ENCODE results near the gene NT5DC2.

Gene NT5DC2

DNA sequence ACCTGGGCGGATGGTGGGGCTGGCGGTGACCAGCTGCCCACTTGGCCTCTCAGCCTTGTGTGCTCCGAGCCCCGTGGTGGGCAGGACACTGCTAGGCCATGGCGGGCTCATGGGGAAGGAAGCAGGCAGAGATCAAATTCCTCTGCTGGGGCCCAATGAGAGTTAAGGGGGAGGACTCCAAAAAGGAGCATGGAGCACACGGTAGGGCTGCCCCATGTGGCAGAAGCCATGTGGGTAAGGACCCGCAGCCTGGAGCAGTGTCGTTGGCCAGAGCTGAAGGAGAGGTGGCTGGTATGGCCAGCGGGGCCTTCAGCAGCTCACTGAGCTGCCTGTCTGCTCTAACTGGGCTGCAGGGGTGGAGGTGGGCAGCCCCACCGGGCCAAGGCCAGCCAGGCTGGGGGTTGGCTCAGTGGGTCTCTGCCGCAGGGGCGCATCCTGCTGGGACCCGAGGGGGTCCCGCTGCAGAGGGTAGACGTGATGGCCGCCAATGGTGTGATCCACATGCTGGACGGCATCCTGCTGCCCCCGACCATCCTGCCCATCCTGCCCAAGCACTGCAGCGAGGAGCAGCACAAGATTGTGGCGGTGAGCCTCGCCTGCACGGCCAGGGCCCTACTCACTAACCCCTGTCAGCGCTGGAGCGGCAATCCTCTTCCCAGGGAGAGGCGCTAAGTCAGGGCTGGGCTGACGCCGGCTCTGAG lies 27.2 kb downstream of the NT5DC2 start:
- DNase-seq: no peak

DNA sequence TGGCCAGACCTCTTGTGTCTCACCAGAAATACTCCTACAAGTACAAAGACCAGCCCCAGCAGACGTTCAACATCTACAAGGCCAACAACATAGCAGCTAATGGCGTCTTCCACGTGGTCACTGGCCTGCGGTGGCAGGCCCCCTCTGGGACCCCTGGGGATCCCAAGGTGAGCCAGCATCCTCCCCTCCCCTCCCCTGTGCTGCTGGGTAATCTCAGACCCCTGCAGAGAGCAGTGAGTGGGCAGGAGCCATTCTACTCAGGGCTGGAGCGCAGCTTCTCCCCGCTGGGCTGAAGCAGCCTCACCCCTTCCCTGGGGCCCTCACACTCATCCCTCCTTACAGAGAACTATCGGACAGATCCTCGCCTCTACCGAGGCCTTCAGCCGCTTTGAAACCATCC lies 28.7 kb downstream of the NT5DC2 start:
- no peak for DNase-seq

DNA sequence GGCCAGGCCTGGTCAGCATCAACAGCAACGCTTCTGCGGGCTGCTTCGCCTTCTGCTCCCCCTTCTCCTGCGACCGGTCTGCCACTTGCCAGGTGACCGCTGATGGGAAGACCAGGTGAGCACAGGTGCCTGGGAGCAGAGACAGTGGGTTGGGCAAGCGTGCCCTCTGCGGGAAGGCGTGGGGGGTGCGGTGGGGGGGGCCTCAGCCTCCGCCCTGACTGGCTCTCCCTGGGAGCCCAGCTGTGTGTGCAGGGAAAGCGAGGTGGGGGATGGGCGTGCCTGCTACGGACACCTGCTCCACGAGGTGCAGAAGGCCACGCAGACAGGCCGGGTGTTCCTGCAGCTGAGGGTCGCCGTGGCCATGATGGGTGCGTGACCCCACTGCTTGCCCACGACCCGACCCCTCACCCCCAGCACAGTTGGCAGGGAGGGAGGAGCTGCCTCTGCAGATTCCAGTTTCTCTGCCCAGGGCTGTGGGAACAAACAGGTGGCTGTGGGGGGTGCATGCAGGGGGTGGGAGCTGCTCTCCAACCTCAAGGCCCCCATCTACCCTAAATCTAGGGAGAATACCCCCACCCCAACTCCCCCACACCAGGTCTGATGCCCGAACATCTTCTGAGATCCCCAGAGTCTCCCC lies 29.8 kb downstream of the NT5DC2 start:
- DNase-seq: no peak

DNA sequence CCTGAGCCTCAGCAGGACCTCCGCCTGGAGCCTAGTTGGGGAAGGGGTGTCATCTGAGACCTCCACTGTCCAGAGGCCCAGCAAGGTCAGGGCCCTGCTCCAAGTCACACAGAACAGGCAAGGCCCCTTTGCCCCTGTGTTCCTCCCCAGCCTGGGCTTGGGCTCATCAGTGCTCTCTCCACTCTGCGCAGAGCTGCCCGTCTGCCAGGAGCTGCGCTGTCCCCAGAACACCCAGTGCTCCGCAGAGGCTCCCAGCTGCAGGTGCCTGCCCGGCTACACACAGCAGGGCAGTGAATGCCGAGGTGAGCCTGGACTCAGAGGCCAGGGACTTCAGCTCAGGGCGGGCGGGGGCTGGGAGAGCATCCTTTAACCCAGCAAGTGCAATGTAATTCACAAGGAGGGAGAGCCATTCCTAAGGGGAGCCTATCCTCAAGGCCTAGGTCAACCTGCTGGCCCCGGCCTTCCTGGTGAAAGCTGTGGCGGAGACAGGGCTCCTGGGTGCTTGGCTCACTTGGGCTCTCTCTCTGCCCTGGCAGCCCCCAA lies 30.8 kb downstream of the NT5DC2 start:
- no peak for DNase-seq

DNA sequence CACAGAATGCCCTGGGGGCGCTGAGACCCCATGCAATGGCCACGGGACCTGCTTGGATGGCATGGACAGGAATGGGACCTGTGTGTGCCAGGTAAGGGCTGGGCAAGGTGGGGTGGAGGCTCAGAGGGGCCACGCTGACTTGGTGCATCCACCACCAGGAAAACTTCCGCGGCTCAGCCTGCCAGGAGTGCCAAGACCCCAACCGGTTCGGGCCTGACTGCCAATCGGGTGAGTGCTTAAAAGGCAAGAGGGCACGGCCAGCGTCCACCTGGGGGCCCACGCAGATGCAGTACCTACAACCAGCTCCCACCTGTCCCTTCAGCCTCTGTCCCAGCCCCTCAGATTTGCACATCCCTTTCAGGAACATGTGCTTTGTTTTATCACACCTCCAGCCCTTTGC lies 31.7 kb downstream of the NT5DC2 start:
- DNase-seq: no peak

DNA sequence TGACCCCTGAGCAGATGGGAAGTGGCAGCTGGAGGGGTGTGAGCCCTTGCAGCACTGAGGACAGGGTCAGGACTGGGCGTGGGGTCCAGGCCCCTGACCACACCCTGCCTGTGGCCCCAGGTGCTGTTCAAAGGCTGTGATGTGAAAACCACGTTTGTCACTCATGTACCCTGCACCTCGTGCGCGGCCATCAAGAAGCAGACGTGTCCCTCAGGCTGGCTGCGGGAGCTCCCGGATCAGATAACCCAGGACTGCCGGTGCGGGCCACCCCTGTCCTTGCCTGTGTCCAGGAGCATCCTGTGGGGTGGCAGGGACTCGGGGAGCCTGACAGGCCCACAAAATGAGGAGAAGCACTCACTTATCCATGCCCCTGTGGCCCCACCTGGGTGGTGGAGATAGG lies 32.6 kb downstream of the NT5DC2 start:
- DNase-seq: no peak

DNA sequence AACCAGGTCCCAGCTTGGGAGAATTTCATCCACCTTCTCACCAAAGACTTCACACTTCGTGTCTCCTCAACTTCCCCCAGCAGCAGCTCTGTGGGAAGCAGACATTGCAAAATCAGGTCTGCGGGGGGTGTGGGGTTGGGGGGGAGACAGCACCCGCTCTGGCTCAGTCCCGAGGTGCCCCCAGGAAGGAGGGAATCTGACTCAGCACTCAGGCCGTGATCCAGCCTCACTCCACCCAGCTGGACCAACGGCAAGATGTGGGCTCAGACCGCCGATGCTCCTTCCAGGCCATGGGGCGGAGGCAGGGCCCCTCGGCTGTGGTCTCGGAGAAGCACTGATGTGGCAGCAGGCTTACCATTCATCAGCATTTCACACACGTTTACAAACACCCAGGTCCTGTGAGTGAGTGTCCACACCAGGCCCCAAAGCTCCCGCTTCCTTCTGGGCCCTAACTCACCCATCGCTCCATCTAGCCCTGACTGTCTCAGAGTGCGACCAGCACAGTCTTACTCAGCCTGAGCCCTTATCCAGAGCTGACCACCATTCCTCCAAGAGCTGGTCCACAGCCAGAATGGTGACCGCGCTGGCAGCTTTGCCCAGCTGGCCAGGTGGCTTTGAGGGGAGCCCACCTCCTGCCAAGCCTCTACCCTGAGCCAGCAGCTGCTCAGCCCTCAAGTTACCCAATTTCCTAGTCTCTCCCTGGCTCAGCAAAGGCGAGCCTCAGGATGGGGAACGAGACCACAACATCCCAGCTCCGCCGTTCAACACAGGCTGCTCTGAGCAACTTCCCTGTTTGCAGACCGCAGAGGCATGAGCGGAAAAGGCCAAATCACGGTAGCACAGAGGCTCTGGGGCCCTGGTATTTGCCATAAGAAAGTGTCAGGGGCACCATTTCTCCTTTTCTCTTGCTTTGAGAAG lies 35.3 kb downstream of the NT5DC2 start:
- DNase-seq: no peak

DNA sequence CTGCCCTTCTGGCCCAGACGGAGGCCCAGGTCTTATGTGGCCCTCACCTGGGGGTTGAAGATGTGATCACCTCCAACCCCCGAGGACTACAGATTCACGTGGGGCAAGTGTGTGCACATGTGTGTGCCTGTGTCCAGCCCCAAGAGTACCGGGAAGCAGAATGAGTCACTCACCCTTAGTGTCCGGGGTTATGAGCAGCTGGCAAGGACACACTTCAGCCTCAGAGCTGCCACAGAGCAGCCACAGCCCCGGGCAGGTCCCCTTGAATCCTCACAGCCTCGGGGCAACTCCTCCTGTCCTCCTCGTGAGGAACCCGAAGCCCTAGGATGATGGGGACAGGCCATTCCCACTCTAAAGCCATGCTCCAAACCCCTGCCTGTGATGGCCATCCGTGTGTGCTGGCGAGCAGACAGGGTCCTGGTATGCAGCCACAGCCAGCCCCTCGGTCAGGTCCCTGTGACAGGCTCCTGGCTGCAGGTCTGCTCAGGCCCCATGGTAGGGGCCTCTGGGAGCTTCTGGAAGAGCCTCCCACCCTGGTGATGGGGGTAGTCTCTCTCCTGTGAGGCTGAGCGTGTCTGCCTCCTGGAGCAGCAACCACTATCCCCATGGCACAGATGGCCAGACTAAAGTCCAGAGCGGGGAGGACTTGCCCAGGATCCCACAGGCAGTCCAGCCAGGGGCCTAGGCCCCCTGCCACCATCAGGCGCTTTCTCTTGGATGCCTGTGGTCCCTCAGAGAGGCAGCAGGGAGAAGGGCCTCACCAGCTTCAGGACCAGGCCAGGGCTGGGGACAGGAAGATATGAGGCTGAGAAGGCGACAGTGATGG lies 37.7 kb downstream of the NT5DC2 start:
- DNase-seq: no peak

DNA sequence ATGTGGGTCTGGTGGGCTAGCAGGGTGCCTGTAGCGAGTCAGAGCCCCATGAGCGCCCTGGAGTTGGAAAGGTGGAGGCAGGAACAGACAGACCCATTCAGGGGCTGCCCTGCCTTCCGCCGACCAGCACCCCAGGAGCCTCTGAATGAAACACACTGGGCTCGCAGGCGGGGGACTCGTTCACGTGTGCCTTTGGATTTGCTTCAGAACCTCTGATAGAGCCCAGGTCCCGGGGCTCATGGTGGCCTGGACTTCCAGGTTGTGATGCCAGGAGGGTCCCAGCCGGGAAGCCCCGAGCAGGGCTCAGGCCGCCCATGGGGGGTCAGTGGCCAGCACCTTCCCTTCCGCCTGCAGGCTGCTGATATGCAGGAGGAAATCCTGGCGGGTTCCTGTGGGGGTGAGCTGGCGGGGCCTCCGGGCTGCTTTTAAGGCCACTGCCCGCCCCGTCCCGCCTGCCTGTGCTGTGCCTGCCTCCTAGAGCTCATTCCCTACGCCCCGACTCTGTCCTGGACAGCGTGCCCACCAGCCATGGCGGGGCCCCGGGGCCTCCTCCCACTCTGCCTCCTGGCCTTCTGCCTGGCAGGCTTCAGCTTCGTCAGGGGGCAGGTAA lies 38.7 kb downstream of the NT5DC2 start, which contains the start of gene STAB1:
Gene STAB1, plus strand, starts transcription at position 453 of the 610 bp plus-strand sequence. Its CDS starts 76 bp downstream, at position 529.
- DNase-seq: no peak

DNA sequence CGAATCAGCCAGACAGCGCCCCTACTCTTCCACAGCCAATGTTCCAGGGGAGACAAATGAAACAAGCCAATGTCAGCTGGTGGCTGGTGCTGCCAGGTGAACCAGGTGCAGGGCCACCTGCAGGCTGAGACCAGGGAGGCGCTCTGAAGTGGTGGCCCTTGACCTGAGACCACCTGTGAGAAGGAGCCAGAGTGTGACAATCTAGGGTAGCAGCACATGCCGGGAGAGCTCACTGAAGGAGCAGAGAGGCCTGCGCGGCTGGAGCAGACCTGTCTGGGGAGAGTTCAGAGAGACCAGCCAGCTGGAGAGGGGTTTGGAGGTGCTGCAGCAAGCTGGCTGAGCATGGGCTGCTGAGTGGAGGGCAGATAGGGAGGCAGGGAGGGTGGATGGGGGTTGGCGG lies 39.2 kb downstream of the NT5DC2 start:
- DNase-seq: no peak

DNA sequence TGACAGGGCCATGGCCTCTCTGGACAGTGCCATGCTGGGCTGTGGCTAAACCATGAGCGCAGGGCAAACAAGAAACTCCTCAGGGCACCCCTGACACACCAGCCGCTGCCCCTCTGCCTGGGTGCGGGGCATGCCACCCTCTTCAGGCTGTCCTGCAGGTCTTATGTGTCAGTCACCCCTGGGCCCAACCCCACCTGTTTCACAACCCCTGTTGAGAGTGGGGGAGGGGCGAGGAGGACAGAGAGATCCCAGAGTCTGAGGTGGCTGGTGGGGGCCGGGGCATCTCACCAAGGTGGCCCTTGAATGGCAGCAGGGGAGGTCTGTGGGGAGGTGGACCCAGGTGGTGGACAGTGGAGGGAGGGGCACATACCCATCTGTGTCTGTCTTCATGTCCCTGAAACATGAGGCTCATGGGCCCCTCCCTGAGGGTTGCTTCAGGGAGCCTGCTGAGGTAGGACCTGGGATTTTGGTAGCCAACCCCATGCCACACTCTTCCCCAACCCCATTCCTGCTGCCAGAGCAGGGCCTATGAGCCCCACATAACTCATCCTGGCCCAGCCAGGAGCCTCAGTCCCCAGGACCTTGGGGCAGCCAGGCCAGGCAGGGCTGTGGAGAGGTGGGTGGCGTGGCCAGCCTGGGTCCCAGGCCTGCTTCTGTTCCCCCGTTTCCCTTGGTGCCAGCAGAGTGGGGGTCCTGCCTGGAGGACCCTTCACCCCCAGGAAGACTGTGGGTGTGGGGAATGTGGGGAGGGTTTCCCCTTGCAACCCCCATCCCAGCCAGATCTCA lies 40.2 kb downstream of the NT5DC2 start:
- DNase-seq: no peak

DNA sequence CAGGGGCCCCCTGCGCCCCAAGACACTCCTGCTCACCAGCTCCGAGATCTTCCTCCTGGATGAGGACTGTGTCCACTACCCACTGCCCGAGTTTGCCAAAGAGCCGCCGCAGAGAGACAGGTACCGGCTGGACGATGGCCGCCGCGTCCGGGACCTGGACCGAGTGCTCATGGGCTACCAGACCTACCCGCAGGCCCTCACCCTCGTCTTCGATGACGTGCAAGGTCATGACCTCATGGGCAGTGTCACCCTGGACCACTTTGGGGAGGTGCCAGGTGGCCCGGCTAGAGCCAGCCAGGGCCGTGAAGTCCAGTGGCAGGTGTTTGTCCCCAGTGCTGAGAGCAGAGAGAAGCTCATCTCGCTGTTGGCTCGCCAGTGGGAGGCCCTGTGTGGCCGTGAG lies 41.6 kb downstream of the NT5DC2 start:
- no peak for DNase-seq

DNA sequence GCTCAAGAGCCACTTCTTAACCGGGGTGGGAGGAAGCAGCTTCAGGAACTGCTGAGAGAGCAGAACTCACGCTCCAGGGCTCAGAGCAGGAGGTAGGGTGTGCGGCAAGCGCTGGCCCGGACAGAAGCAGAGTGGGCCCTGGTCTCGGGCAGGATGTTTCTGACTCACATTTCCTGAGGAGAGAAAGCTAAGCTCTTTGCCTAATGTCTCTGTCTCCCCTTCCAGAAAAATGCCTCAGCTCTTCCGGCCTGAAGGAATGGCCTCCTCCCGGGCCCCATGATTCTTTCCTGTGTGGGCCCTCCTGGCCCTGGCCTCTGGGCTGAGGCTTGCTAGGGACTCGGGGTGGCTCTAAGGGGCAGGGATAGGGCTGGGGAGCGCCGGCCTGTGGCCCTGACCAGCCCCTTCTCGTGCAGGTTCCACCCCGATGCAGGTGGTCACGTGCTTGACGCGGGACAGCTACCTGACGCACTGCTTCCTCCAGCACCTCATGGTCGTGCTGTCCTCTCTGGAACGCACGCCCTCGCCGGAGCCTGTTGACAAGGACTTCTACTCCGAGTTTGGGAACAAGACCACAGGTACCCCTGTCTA lies 42.6 kb downstream of the NT5DC2 start:
- DNase-seq: no peak

DNA sequence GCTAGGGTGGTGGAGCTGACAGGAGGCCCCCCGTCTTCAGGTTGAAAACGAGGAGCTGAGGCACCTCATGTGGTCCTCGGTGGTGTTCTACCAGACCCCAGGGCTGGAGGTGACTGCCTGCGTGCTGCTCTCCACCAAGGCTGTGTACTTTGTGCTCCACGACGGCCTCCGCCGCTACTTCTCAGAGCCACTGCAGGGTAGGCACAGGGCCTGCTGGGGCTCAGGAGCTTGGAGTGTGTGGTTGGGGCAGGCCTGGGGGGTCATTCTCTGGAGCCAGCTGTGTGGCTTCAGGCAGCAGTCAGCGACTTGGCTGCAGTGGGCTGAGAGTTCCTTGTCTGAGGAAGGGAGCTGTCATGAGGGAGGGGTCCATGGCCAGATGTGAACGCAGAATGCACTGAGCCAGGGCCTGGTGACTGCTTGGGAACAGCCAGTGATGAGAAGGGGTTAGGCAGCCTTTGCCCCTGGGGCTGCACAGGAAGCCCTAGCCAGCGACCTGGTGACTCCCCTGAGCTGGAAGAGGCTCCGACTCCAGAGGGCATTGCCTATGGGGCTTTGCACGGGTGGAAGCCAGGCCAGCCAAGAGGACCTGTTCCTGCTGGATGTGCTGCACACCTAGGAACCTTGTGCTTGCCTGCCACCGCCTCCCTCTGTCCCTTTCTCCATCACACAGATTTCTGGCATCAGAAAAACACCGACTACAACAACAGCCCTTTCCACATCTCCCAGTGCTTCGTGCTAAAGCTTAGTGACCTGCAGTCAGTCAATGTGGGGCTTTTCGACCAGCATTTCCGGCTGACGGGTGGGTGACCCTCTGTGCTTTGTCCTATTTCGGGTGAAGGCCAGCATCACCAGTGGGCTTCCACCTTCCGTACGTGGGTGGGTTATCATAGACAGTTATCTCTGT lies 43.4 kb downstream of the NT5DC2 start:
- DNase-seq: no peak

DNA sequence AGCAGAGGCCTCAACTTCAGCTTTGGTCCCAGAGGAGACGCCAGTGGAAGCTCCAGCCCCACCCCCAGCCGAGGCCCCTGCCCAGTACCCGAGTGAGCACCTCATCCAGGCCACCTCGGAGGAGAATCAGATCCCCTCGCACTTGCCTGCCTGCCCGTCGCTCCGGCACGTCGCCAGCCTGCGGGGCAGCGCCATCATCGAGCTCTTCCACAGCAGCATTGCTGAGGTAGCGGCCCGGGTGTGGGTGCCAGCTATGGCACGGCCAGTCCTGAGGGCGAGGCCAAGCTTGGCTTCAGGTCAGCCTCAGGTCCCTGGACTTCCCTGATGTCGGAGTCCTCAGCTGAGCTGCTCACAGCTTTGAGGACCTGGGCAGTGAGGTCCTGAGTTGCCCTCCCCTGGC lies 44.2 kb downstream of the NT5DC2 start:
- no peak for DNase-seq

DNA sequence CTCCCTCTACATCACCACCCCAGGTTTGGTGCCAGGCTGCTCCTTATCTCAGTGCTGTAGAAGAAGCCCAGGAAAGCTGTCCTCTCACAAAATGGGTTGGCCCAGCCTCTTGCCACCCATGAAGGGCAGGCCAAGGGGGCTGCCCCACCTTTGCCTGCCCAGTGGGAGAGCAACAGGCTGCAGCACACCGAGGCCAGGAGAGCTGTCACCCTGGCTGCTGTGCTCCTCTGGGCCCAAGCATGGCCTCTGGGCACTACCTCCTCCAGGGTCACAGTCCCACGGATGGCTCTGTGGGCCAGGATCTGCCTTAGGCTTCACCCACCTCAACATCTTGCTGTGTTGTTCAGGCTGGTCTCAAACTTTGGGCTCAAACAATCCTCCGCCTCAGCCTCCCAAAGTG lies 44.9 kb downstream of the NT5DC2 start:
- no peak for DNase-seq

DNA sequence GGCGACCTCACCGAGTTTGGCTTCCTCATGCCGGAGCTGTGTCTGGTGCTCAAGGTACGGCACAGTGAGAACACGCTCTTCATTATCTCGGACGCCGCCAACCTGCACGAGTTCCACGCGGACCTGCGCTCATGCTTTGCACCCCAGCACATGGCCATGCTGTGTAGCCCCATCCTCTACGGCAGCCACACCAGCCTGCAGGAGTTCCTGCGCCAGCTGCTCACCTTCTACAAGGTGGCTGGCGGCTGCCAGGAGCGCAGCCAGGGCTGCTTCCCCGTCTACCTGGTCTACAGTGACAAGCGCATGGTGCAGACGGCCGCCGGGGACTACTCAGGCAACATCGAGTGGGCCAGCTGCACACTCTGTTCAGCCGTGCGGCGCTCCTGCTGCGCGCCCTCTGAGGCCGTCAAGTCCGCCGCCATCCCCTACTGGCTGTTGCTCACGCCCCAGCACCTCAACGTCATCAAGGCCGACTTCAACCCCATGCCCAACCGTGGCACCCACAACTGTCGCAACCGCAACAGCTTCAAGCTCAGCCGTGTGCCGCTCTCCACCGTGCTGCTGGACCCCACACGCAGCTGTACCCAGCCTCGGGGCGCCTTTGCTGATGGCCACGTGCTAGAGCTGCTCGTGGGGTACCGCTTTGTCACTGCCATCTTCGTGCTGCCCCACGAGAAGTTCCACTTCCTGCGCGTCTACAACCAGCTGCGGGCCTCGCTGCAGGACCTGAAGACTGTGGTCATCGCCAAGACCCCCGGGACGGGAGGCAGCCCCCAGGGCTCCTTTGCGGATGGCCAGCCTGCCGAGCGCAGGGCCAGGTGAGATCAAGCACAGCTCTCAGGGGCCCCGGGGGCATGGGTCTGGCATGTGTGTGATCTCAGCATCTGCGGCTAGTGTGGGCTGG lies 45.6 kb downstream of the NT5DC2 start:
- DNase-seq: no peak

DNA sequence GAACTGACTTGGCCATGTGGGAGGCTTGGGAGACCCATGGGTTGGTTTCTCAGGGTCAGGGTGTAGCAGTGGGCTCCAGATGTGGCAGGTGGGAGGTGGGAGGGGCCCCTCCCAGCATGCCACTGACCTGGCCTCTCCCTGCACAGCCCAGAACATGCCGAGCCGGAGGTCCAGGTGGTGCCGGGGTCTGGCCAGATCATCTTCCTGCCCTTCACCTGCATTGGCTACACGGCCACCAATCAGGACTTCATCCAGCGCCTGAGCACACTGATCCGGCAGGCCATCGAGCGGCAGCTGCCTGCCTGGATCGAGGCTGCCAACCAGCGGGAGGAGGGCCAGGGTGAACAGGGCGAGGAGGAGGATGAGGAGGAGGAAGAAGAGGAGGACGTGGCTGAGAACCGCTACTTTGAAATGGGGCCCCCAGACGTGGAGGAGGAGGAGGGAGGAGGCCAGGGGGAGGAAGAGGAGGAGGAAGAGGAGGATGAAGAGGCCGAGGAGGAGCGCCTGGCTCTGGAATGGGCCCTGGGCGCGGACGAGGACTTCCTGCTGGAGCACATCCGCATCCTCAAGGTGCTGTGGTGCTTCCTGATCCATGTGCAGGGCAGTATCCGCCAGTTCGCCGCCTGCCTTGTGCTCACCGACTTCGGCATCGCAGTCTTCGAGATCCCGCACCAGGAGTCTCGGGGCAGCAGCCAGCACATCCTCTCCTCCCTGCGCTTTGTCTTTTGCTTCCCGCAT lies 46.4 kb downstream of the NT5DC2 start:
- DNase-seq: no peak

All from stimulated activated CD4-positive, alpha-beta T cell treated with anti-CD3 and anti-CD28 coated beads, Interleukin-12 subunit alpha, Interleukin-12 subunit beta, amount 100 ng/mL, for 4 hours (primary cell).